ENCODE measurements around the gene SV2C. TPM values are rescaled to one million over a fixed set of nuclear protein-coding genes. Genes with fewer than 3 reads are reported as not detected.

Gene SV2C
- total and polyA plus RNA-seq, 2 donors (not counting 1 experiment from before 2014, with no cell fraction given) = not detected

DNA sequence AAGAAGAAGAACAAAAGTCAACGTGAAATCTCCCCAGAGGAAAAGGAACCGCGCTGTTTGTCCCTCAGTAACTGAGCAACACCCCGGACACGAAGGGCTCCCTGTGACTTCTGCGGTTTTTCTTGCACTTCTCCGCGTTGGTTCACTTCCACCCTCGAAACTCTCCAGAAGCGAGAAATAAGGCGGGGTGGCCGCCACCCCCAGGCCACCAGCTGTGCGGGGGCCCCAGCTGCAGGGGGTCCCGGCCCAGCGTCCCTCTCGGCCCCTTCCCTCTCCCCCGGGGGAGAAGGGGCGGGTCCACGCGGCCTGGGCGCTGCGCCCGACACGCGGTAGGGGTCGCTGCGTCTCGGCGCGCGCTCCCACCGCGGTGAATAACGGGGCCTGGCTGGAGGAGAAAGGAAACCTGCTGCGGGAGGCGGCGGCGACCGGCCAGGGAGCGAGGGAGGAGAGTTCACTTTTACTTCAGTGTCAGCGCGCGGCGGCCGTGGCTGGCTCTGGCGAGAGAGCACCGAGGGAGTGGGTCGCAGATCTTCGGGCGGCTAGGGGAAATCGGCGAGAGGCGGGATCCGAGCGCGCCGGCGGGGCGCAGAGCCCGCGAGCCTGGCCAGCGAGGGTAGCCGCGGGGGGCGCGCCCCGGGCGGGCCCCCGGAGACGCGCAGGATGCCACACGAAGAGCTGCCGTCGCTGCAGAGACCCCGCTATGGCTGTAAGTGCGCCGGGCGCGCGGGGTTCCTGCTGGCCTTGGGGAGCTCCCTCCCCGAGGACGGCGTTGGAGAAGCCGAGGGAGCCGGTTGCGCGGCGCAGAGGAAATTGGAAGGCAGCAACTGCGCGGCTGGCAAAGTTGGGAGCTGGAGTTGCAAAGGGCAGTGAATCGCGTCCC lies 319.9 kb downstream of the SV2C start, which contains the start of gene IQGAP2:
IQGAP2 (plus strand) TSS at position 400 of the 880 bp plus-strand sequence; CDS start at position 661, 261 bp downstream.
- intact Hi-C loops (cut with micrococcal nuclease) = loop anchor here (1.0 to 10.0 kb wide), 8 partner anchors 52 to 1066 kb away; partner anchors contain the start of genes AGGF1, CERT1, HMGCR and POC5
- Histone ChIP-seq H3K27me3 (replicated peaks in 1 of 4; ENCODE audit: control extremely low read depth in 1 of 4, control insufficient read depth in 3 of 4, insufficient read depth in 4 of 4, low read length in 3 of 4) (peaks cover 0 to 4% (median 0%) of the 10 kb centered on the region in 4 experiments), H3K4me3 (ENCODE audit: control extremely low read depth in 1 of 5, extremely low read depth in 1 of 5, insufficient read depth in 1 of 5, low read depth in 2 of 5, low read length in 4 of 5) (peak within 1 kb of the TSS; percentile 61 to 78 (median 70)), H3K36me3 (replicated peaks in 1 of 2; ENCODE audit: control extremely low read depth in 1 of 2, control insufficient read depth in 1 of 2, extremely low read depth in 1 of 2, insufficient read depth in 2 of 2, low read length in 1 of 2) (no peaks in the 10 kb centered on the region), H3K9me3 (ENCODE audit: control extremely low read depth in 1 of 3, control insufficient read depth in 2 of 3, insufficient read depth in 1 of 3, low read length in 2 of 3) (peaks cover 0 to under 1% (median 0%) of the 10 kb centered on the region in 3 donors), H3K9ac (ENCODE audit: low read length) (peak within 1 kb of the TSS; percentile 79), H3K4me2 (replicated peaks; ENCODE audit: low read depth, low read length, poor library complexity, severe bottlenecking) (peak within 1 kb of the TSS; percentile 95), H3K27ac (ENCODE audit: low read length in 2 of 2) (peak within 1 kb of the TSS; percentile 95 to 96), H3K4me1 (ENCODE audit: control insufficient read depth in 2 of 2, insufficient read depth in 2 of 2, low read length in 2 of 2) (peaks cover 23 to 45% of the 10 kb centered on the region in 2 donors), H3K79me2 (ENCODE audit: control insufficient read depth, insufficient read depth, low read length) (peaks cover 5% of the 10 kb centered on the region), H4K20me1 (ENCODE audit: control insufficient read depth, insufficient read depth, low read length, poor library complexity, severe bottlenecking) (no peaks in the 10 kb centered on the region), H2AFZ (ENCODE audit: insufficient read depth, low read depth, low read length, poor library complexity, severe bottlenecking) (peak within 1 kb of the TSS; percentile 73)
- H3K27me3 Mint-ChIP-seq = peaks cover 5% of the 10 kb centered on the region
- POLR2A ChIA-PET = interaction anchor here (0.7 to 1.4 kb wide), 7 partner anchors 24 to 181 kb away, joined by 3 to 7 read pairs (median 4); no protein-coding TSS in a partner anchor
- DNase-seq (peak; percentile 94), ATAC-seq (ENCODE audit: low read depth) (peak; percentile 75)
- CTCF ChIA-PET = interaction anchor here (0.9 to 5.3 kb wide), 10 partner anchors 15 to 371 kb away, joined by 3 to 43 read pairs (median 4); no protein-coding TSS in a partner anchor
- peak within 1 kb of the TSS; percentile 97 for H3K4me3 Mint-ChIP-seq
- H3K9me3 Mint-ChIP-seq (ENCODE audit: insufficient read depth) = no peaks in the 10 kb centered on the region
- peaks cover 49% of the 10 kb centered on the region for H3K4me1 Mint-ChIP-seq
- peak within 1 kb of the TSS; percentile 95 for H3K27ac Mint-ChIP-seq
- under 1% methylated on average over 89 of the region's 92 CpGs for WGBS (ENCODE audit: insufficient coverage)
- TF ChIP-seq CTCF (IDR thresholded peaks at IDR 0.05) (peak; percentile 79), EZH2 (IDR thresholded peaks at IDR 0.05; ENCODE audit: borderline replicate concordance, insufficient read depth, low read depth, low read length, poor library complexity, severe bottlenecking) (no peak)

Small RNA genes lying within 50 kb of the gene (small RNA-seq; reads per million reads assigned to genes)
- gene AC113404.2 (ENCODE audit: insufficient read length, low read depth, low replicate concordance) (not detected), gene RNA5SP186 (ENCODE audit: insufficient read length, low read depth, low replicate concordance) (not detected)
